LoVo (cell line): ENCODE results near the gene STX3.
"Not testable (repeated sequence)": the region's sequence is repeated elsewhere in the genome, so short reads cannot be mapped to it uniquely, and the experiment has no call there.

Source experiments
- DNase-seq: peaks from one replicate; pipeline ENCODE4 v3.0.0-alpha.2; 2016; ENCODE audit warnings: low spot score

The STX3 gene

GRCh38 chr11:59791639-59792038, 36.5 kb downstream of the STX3 start:
- no peak for DNase-seq

- DNase-seq: no peak
Observed at GRCh38 chr11:59792507-59792906, 37.3 kb downstream of the STX3 start.

- DNase-seq: no peak
Observed at GRCh38 chr11:59794417-59794816, 39.2 kb downstream of the STX3 start.

- DNase-seq: no peak
Observed at GRCh38 chr11:59800390-59801025, 45.3 kb downstream of the STX3 start.

GRCh38 chr11:59801160-59801706, 46.1 kb downstream of the STX3 start:
- no peak for DNase-seq

GRCh38 chr11:59801981-59802638, 46.9 kb downstream of the STX3 start:
- no peak for DNase-seq

GRCh38 chr11:59802639-59803176, 47.5 kb downstream of the STX3 start:
- DNase-seq: peak; percentile 53

GRCh38 chr11:59804061-59804460, 48.9 kb downstream of the STX3 start:
- no peak for DNase-seq

- no peak for DNase-seq
Observed at GRCh38 chr11:59807047-59807610, 52.0 kb downstream of the STX3 start.

- DNase-seq: peak; percentile 96
Observed at GRCh38 chr11:59810189-59810910, 55.2 kb downstream of the STX3 start, which contains the start of gene MRPL16. Gene MRPL16 (minus strand): TSS chr11:59810778. CDS start chr11:59810658, 120 bp downstream.

GRCh38 chr11:59810911-59811259, 55.7 kb downstream of the STX3 start:
- DNase-seq: no peak

GRCh38 chr11:59812220-59812619, 57.0 kb downstream of the STX3 start:
- DNase-seq: no peak

GRCh38 chr11:59813364-59813763, 58.2 kb downstream of the STX3 start:
- no peak for DNase-seq

GRCh38 chr11:59814021-59814420, 58.8 kb downstream of the STX3 start:
- no peak for DNase-seq

- DNase-seq: no peak
Observed at GRCh38 chr11:59815754-59816153, 60.6 kb downstream of the STX3 start.

- DNase-seq: not testable (repeated sequence)
Observed at GRCh38 chr11:59816434-59816833, 61.3 kb downstream of the STX3 start.

- DNase-seq: no peak
Observed at GRCh38 chr11:59818572-59818971, 63.4 kb downstream of the STX3 start.

GRCh38 chr11:59822989-59823566, 67.9 kb downstream of the STX3 start:
- DNase-seq: peak; percentile 61

GRCh38 chr11:59829358-59829757, 74.2 kb downstream of the STX3 start:
- no peak for DNase-seq

GRCh38 chr11:59833602-59834001, 78.4 kb downstream of the STX3 start:
- DNase-seq: no peak

GRCh38 chr11:59839615-59840014, 84.4 kb downstream of the STX3 start:
- no peak for DNase-seq

- no peak for DNase-seq
Observed at GRCh38 chr11:59841514-59841913, 86.3 kb downstream of the STX3 start.
